WERI-Rb-1 (cell line): Measurements from ENCODE around the gene IL19.

Source experiments
- DNase-seq: peaks from one replicate; pipeline ENCODE4 v3.0.0-alpha.2; 2020
- H3K27ac ChIP-seq: fragments of 250-450 bp; sonication (Bioruptor Pico); 2 replicates; pipeline ENCODE4 v1.5.1; 2020; ENCODE audit warnings: mild to moderate bottlenecking, moderate library complexity
- H3K27me3 ChIP-seq: fragments of 250-450 bp; sonication (Bioruptor Pico); 2 replicates; pipeline ENCODE4 v1.5.1; 2021; ENCODE audit warnings: mild to moderate bottlenecking, low read depth, moderate library complexity; ENCODE audit not compliant: insufficient read depth, severe bottlenecking
- H3K36me3 ChIP-seq: fragments of 250-450 bp; sonication (Bioruptor Pico); 2 replicates; pipeline ENCODE4 v1.5.1; 2020; ENCODE audit warnings: mild to moderate bottlenecking, moderate library complexity
- H3K4me3 ChIP-seq: 2 replicates; pipeline ENCODE4 v1.5.1; 2011; ENCODE audit warnings: low read depth, mild to moderate bottlenecking, control low read depth, low read length
- H3K9me3 ChIP-seq: fragments of 250-450 bp; sonication (Bioruptor Pico); 2 replicates; pipeline ENCODE4 v1.5.1; 2021; ENCODE audit warnings: mild to moderate bottlenecking, moderate library complexity; ENCODE audit not compliant: severe bottlenecking
- CTCF ChIP-seq: IDR thresholded peaks from 2 replicates; pipeline ENCODE4 v1.5.1; 2011; ENCODE audit warnings: low read depth, mild to moderate bottlenecking, control low read depth, inconsistent platforms, low read length

Gene IL19

GRCh38 chr1:206890125-206891060, 119.8 kb downstream of the IL19 start:
- H3K9me3 ChIP-seq = no peaks in the 10 kb centered on the region
- no peaks in the 10 kb centered on the region for H3K36me3 ChIP-seq
- peaks cover 97% of the 10 kb centered on the region for H3K27me3 ChIP-seq
- no peak for DNase-seq
- no peak for TF ChIP-seq CTCF
- no peak overlapping the region for H3K27ac ChIP-seq
- no peak overlapping the region for H3K4me3 ChIP-seq

- Histone ChIP-seq H3K4me3 (no peak overlapping the region), H3K27ac (no peak overlapping the region)
Measured at GRCh38 chr1:206891412-206891811, 120.8 kb downstream of the IL19 start.

More at GRCh38 chr1:206891412-206891811, 120.8 kb downstream of the IL19 start:
- no peak for TF ChIP-seq CTCF
- no peaks in the 10 kb centered on the region for H3K9me3 ChIP-seq
- DNase-seq = no peak
- no peaks in the 10 kb centered on the region for H3K36me3 ChIP-seq
- peaks cover 97% of the 10 kb centered on the region for H3K27me3 ChIP-seq
